Psoas muscle (tissue), 8 donors: ENCODE results near the gene MYO1E. TPM values are rescaled to one million over a fixed set of nuclear protein-coding genes. Genes with fewer than 3 reads are reported as not detected.

ENCODE experiments used
- ATAC-seq, 4 donors: fragments of 200-7000 bp; cut with Tn5 transposase; one replicate each; pipeline ENCODE4 v1.9.1; 2020; ENCODE audit warnings: moderate library complexity in 3 of 4, mild to moderate bottlenecking in 2 of 4
- DNase-seq, 2 donors: peaks; one replicate each; pipeline ENCODE4 v3.0.0-alpha.2; 2020
- H3K27ac ChIP-seq: fragments of 200-600 bp; one replicate; pipeline ENCODE4 v1.8.0; 2022
- H3K27me3 ChIP-seq, 3 donors: fragments of 200-600 bp in 1 of 3; one replicate each; pipeline versions ENCODE4 v1.6.1 to v1.8.0; 2013 to 2022; ENCODE audit warnings: low read length in 2 of 3, mild to moderate bottlenecking in 2 of 3, moderate library complexity in 1 of 3; ENCODE audit not compliant: insufficient read depth in 3 of 3
- H3K36me3 ChIP-seq, 2 donors: fragments of 200-600 bp in 1 of 2; one replicate each; pipeline versions ENCODE4 v1.6.1 to v1.8.0; 2013 to 2022; ENCODE audit warnings: low read depth in 1 of 2, mild to moderate bottlenecking in 1 of 2, moderate library complexity in 1 of 2; ENCODE audit not compliant: insufficient read depth in 1 of 2
- H3K4me1 ChIP-seq: fragments of 200-600 bp; one replicate; pipeline ENCODE4 v1.8.0; 2022
- H3K4me3 ChIP-seq: fragments of 200-600 bp; one replicate; pipeline ENCODE4 v1.8.0; 2022; ENCODE audit warnings: mild to moderate bottlenecking
- H3K9me3 ChIP-seq: fragments of 200-600 bp; one replicate; pipeline ENCODE4 v1.8.0; 2022
- CTCF ChIP-seq: fragments of 200-600 bp; IDR thresholded peaks from one replicate; pipeline ENCODE4 v1.8.0; 2022; ENCODE audit warnings: antibody characterized with exemption
- WGBS, 3 donors: extraction: QIAGEN DNeasy Blood & Tissue Kit; methylation state at CpG; one replicate each; pipeline versions ENCODE4 v1.1.6 to v1.1.7; 2013; 5-methylcytosine and 5-hydroxymethylcytosine counted together
- intact Hi-C, 2 donors: fragments of 100-400 bp; cut with DNase I; formaldehyde crosslinking; loops; one replicate each; pipeline versions ENCODE4 v1.11.0 to v1.14.2; 2022
- polyA plus RNA-seq, 3 donors: library from polyadenylated mRNA; stranded (reverse); fragments of 200-250 nt; gene quantifications; one replicate each; pipeline ENCODE4 v1.2.3, GENCODE V29; 2013
- total RNA-seq, 4 donors: library from RNA; stranded (reverse); fragmentation: NEBNext Ultra II Directional in 2 of 4; extraction: Animal tissue kit (Norgen Biotek cat#: 25700) in 2 of 4; gene quantifications; one replicate each; pipeline versions ENCODE4 v1.2.1 to v1.2.4, GENCODE V29; 2021 to 2023
- donor health status: healthy with polysubstance abuse.
- donor health status: DM: no; HTN: no; CAD: no; lungs with moderate emphysema.
- donor health status: Bipolar disorder and iron deficiency.
- donor health status: healthy.
- donor health status: DM: yes; HTN: yes; CAD: no.
- donor health status: DM: no; HTN: no; CAD: no.
- donor health status: DM: no; HTN: no; CAD: no.
- donor health status: DM: yes; HTN: yes; CAD: no.

Gene MYO1E
- total and polyA plus RNA-seq, 7 donors: 10.0 to 53.7 (median 26.3) TPM

GRCh38 chr15:59274126-59274970 is 98.3 kb downstream of the MYO1E start:
- peaks cover 0 to 2% of the 10 kb centered on the region in 2 donors for H3K36me3 ChIP-seq
- WGBS, 3 donors: 92 to 97% (median 97%) methylated on average over 6 of the region's 6 CpGs
- no peak for ATAC-seq
- no peaks in the 10 kb centered on the region for H3K9me3 ChIP-seq
- no peak overlapping the region for H3K27ac ChIP-seq
- intact Hi-C loops: no loop called here
- H3K4me1 ChIP-seq: no peaks in the 10 kb centered on the region
- H3K27me3 ChIP-seq: no peaks in the 10 kb centered on the region
- H3K4me3 ChIP-seq: no peak overlapping the region
- no peak for TF ChIP-seq CTCF
- DNase-seq: no peak

GRCh38 chr15:59273234-59273633 is 99.4 kb downstream of the MYO1E start:
- DNase-seq: no peak
- no peaks in the 10 kb centered on the region for H3K4me1 ChIP-seq
- no peaks in the 10 kb centered on the region for H3K9me3 ChIP-seq
- no peak for ATAC-seq
- peaks cover 0 to 2% of the 10 kb centered on the region in 2 donors for H3K36me3 ChIP-seq
- intact Hi-C loops: no loop called here
- no peaks in the 10 kb centered on the region for H3K27me3 ChIP-seq
- WGBS, 3 donors: 95 to 98% (median 96%) methylated on average over 4 of the region's 4 CpGs
- no peak for TF ChIP-seq CTCF
- H3K27ac ChIP-seq: no peak overlapping the region
- H3K4me3 ChIP-seq: no peak overlapping the region

- no peak overlapping the region for H3K27ac ChIP-seq
- ATAC-seq (no peak), DNase-seq (no peak)
- no peaks in the 10 kb centered on the region for H3K9me3 ChIP-seq
- no peaks in the 10 kb centered on the region for H3K4me1 ChIP-seq
- H3K4me3 ChIP-seq: no peak overlapping the region
- intact Hi-C loops: no loop called here
- WGBS, 3 donors: 47 to 58% (median 55%) methylated on average over 7 of the region's 7 CpGs
- H3K27me3 ChIP-seq: no peaks in the 10 kb centered on the region
- no peak for TF ChIP-seq CTCF
- H3K36me3 ChIP-seq: peaks cover 0 to 2% of the 10 kb centered on the region in 2 donors
Observed at GRCh38 chr15:59271595-59272201, 101.0 kb downstream of the MYO1E start.

GRCh38 chr15:59268852-59269407 is 103.7 kb downstream of the MYO1E start:
- Histone ChIP-seq H3K27me3 (no peaks in the 10 kb centered on the region), H3K4me1 (no peaks in the 10 kb centered on the region), H3K36me3 (peaks cover 0 to 4% of the 10 kb centered on the region in 2 donors), H3K9me3 (no peaks in the 10 kb centered on the region), H3K4me3 (no peak overlapping the region), H3K27ac (no peak overlapping the region)
- ATAC-seq (no peak), DNase-seq (no peak)
- intact Hi-C loops: no loop called here
- WGBS, 3 donors: 92 to 93% (median 93%) methylated on average over 10 of the region's 10 CpGs
- TF ChIP-seq CTCF: no peak
